Cardiac atrium fibroblast (primary cell): Measurements from ENCODE around the gene FSTL1. TPM values are rescaled to one million over a fixed set of nuclear protein-coding genes. Genes with fewer than 3 reads are reported as not detected.

Experiments
- total RNA-seq: library from RNA; depleted of rRNA; stranded (reverse); fragments of >200 nt; gene quantifications from 2 replicates; pipeline ENCODE4 v1.2.3, GENCODE V29; 2015

Gene FSTL1
- total RNA-seq, result 1,089 and 1,234 TPM in 2 replicates

GRCh38 chr3:120450600-120451271, at the start of gene FSTL1:
Gene FSTL1 (minus strand): TSS chr3:120450992. CDS start chr3:120450746, 246 bp downstream.

GRCh38 chr3:120348991-120349854, 101.6 kb downstream of the FSTL1 start, which contains the start of gene LRRC58:
Gene LRRC58 (minus strand): TSS chr3:120349354. CDS start chr3:120349243, 111 bp downstream.

Other genes starting within 250 kb of the FSTL1 start
- gene GPR156, start 165.8 kb downstream of the FSTL1 start, total RNA-seq, result 0.49 and 3.4 TPM in 2 replicates
- gene LRRC58, start 101.6 kb downstream of the FSTL1 start, total RNA-seq, result 22.7 and 26.4 TPM in 2 replicates
- 97.5 and 116 TPM in 2 replicates for gene NDUFB4, start 145.3 kb upstream of the FSTL1 start, total RNA-seq
- gene HGD, start 231.2 kb upstream of the FSTL1 start, total RNA-seq, result 4.1 and 5.2 TPM in 2 replicates